CD4-positive, alpha-beta T cell (primary cell): ENCODE results near the gene PDSS2. TPM values are rescaled to one million over a fixed set of nuclear protein-coding genes. Genes with fewer than 3 reads are reported as not detected.

Experiments
- ATAC-seq: fragments of 200-7000 bp; cut with Tn5 transposase; one replicate; pipeline ENCODE4 v1.10.0; 2022; ENCODE audit warnings: mild to moderate bottlenecking; ENCODE audit not compliant: poor library complexity
- CTCF ChIA-PET: fragments of 350-600 bp; sonication (Branson Sonifier 250); formaldehyde crosslinking; loops from one replicate; lab custom pipeline; 2021; ENCODE audit warnings: antibody characterized with exemption, inconsistent platforms; lab: Charles Lee
- POLR2A ChIA-PET: fragments of 350-600 bp; sonication (Branson Sonifier 250); formaldehyde crosslinking; loops from one replicate; lab custom pipeline; 2021; ENCODE audit warnings: antibody characterized with exemption, inconsistent platforms; lab: Charles Lee
- DNase-seq, 14 experiments: peaks; one replicate each; pipeline ENCODE4 v3.0.0-alpha.2; 2013 to 2020; ENCODE audit warnings: mixed read lengths in 2 of 14
- H3K27ac ChIP-seq, 2 donors: one replicate each; pipeline versions ENCODE4 v1.5.1 to v1.7.0; 2013; ENCODE audit warnings: low read length in 2 of 2, low read depth in 1 of 2, mild to moderate bottlenecking in 1 of 2
- H3K27me3 ChIP-seq, 2 experiments: 1 replicate in 1 of 2; 2 replicates in 1 of 2; pipeline versions ENCODE4 v1.6.1 to v1.7.0; 2013; ENCODE audit warnings: low read length in 2 of 2, control low read depth in 1 of 2, mild to moderate bottlenecking in 1 of 2, moderate library complexity in 1 of 2; ENCODE audit not compliant: insufficient read depth in 2 of 2, control insufficient read depth in 1 of 2
- H3K36me3 ChIP-seq: one replicate; pipeline ENCODE4 v1.6.1; 2013; ENCODE audit warnings: low read length, control low read depth; ENCODE audit not compliant: insufficient read depth
- H3K4me1 ChIP-seq: one replicate; pipeline ENCODE4 v1.6.1; 2013; ENCODE audit warnings: low read length, control low read depth; ENCODE audit not compliant: insufficient read depth
- H3K4me3 ChIP-seq: one replicate; pipeline ENCODE4 v1.5.1; 2013; ENCODE audit warnings: mild to moderate bottlenecking, low read length, moderate library complexity
- H3K9me3 ChIP-seq, 2 experiments: 1 replicate in 1 of 2; 2 replicates in 1 of 2; pipeline versions ENCODE4 v1.6.1 to v1.7.0; 2013; ENCODE audit warnings: low read length in 2 of 2, mild to moderate bottlenecking in 2 of 2, control low read depth in 1 of 2, moderate library complexity in 1 of 2; ENCODE audit not compliant: control insufficient read depth in 1 of 2, insufficient read depth in 1 of 2
- H3K27ac Mint-ChIP-seq: one replicate; pipeline ENCODE4 v1.8.0; 2020; ENCODE audit warnings: mixed read lengths
- H3K27me3 Mint-ChIP-seq: one replicate; pipeline ENCODE4 v1.8.0; 2021; ENCODE audit warnings: mixed read lengths
- H3K36me3 Mint-ChIP-seq: one replicate; pipeline ENCODE4 v1.8.0; 2021; ENCODE audit warnings: low read depth, mixed read lengths
- H3K4me1 Mint-ChIP-seq: one replicate; pipeline ENCODE4 v1.8.0; 2021; ENCODE audit warnings: low read depth, mixed read lengths
- H3K4me3 Mint-ChIP-seq: one replicate; pipeline ENCODE4 v1.8.0; 2020; ENCODE audit warnings: mild to moderate bottlenecking, mixed read lengths
- H3K9me3 Mint-ChIP-seq: one replicate; pipeline ENCODE4 v1.8.0; 2020; ENCODE audit warnings: mixed read lengths
- intact Hi-C, 2 experiments: fragments of 100-400 bp; cut with DNase I in 1 of 2; cut with micrococcal nuclease in 1 of 2; formaldehyde crosslinking; loops; one replicate each; pipeline versions ENCODE4 v1.15.1 to v1.9.0; 2023 to 2025; cut with DNase I, micrococcal nuclease
- total RNA-seq, 174 experiments: library from RNA in 2 of 174; stranded (reverse) in 2 of 174; gene quantifications; one replicate each; pipeline ENCODE4 v1.2.3 and lab custom pipeline; 2021 to 2026
- TF ChIP-seq, protein P1 (sequence below): fragments of 200-600 bp; IDR thresholded peaks from one replicate; pipeline ENCODE4 v1.8.0; 2022; ENCODE audit warnings: antibody characterized with exemption, mild to moderate bottlenecking

Gene PDSS2
- total RNA-seq, 2 experiments from 2014 or later = 5.8 to 6.6 TPM

GRCh38 chr6:107315114-107315513, 144.2 kb downstream of the PDSS2 start:
- intact Hi-C loops = no loop called here

GRCh38 chr6:107314531-107314939, 144.8 kb downstream of the PDSS2 start:
- TF ChIP-seq, protein P1, sequence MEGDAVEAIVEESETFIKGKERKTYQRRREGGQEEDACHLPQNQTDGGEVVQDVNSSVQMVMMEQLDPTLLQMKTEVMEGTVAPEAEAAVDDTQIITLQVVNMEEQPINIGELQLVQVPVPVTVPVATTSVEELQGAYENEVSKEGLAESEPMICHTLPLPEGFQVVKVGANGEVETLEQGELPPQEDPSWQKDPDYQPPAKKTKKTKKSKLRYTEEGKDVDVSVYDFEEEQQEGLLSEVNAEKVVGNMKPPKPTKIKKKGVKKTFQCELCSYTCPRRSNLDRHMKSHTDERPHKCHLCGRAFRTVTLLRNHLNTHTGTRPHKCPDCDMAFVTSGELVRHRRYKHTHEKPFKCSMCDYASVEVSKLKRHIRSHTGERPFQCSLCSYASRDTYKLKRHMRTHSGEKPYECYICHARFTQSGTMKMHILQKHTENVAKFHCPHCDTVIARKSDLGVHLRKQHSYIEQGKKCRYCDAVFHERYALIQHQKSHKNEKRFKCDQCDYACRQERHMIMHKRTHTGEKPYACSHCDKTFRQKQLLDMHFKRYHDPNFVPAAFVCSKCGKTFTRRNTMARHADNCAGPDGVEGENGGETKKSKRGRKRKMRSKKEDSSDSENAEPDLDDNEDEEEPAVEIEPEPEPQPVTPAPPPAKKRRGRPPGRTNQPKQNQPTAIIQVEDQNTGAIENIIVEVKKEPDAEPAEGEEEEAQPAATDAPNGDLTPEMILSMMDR = no peak
- H3K27ac Mint-ChIP-seq = no peak overlapping the region
- H3K36me3 Mint-ChIP-seq = peaks cover 10% of the 10 kb centered on the region
- no peaks in the 10 kb centered on the region for H3K4me1 ChIP-seq
- CTCF ChIA-PET = no interaction called here
- H3K27me3 ChIP-seq = no peaks in the 10 kb centered on the region
- H3K9me3 Mint-ChIP-seq = no peaks in the 10 kb centered on the region
- intact Hi-C loops = no loop called here
- H3K27me3 Mint-ChIP-seq = no peaks in the 10 kb centered on the region
- POLR2A ChIA-PET = interaction anchor here (0.6 kb wide), 1 partner anchor 23 kb away, joined by 3 read pairs; no protein-coding TSS in a partner anchor
- no peak overlapping the region for H3K27ac ChIP-seq
- no peaks in the 10 kb centered on the region for H3K4me1 Mint-ChIP-seq
- H3K4me3 Mint-ChIP-seq = no peak overlapping the region
- no peak overlapping the region for H3K4me3 ChIP-seq
- ATAC-seq (no peak), DNase-seq (no peak)
- no peaks in the 10 kb centered on the region for H3K36me3 ChIP-seq
- H3K9me3 ChIP-seq = no peaks in the 10 kb centered on the region

More at GRCh38 chr6:107315114-107315513, 144.2 kb downstream of the PDSS2 start:
- Mint-ChIP-seq H3K36me3 (peaks cover 10% of the 10 kb centered on the region), H3K27me3 (no peaks in the 10 kb centered on the region), H3K27ac (no peak overlapping the region), H3K4me1 (no peaks in the 10 kb centered on the region), H3K4me3 (no peak overlapping the region), H3K9me3 (no peaks in the 10 kb centered on the region)
- ATAC-seq (no peak), DNase-seq (no peak)
- H3K4me1 ChIP-seq = no peaks in the 10 kb centered on the region
- H3K27ac ChIP-seq = no peak overlapping the region
- H3K27me3 ChIP-seq = no peaks in the 10 kb centered on the region
- no peaks in the 10 kb centered on the region for H3K9me3 ChIP-seq
- TF ChIP-seq, protein P1 = no peak
- H3K36me3 ChIP-seq = no peaks in the 10 kb centered on the region
- no peak overlapping the region for H3K4me3 ChIP-seq
- ChIA-PET CTCF (no interaction called here), POLR2A (no interaction called here)

GRCh38 chr6:107313776-107314175, 145.6 kb downstream of the PDSS2 start:
- no peaks in the 10 kb centered on the region for H3K36me3 ChIP-seq
- no peak overlapping the region for H3K27ac Mint-ChIP-seq

More at GRCh38 chr6:107313776-107314175, 145.6 kb downstream of the PDSS2 start:
- DNase-seq (no peak), ATAC-seq (no peak)
- Mint-ChIP-seq H3K36me3 (peaks cover 10% of the 10 kb centered on the region), H3K4me1 (no peaks in the 10 kb centered on the region), H3K9me3 (no peaks in the 10 kb centered on the region), H3K27me3 (no peaks in the 10 kb centered on the region), H3K4me3 (no peak overlapping the region)
- Histone ChIP-seq H3K9me3 (no peaks in the 10 kb centered on the region), H3K27ac (no peak overlapping the region), H3K27me3 (no peaks in the 10 kb centered on the region), H3K4me3 (no peak overlapping the region), H3K4me1 (no peaks in the 10 kb centered on the region)
- CTCF ChIA-PET = no interaction called here
- POLR2A ChIA-PET = no interaction called here
- TF ChIP-seq, protein P1 = no peak
- intact Hi-C loops = no loop called here
